CD4-positive, alpha-beta T cell treated with Interleukin-10 for 1 hour (primary cell): ENCODE measurements around the gene NAT10.

Experiments
- DNase-seq: peaks from one replicate; pipeline ENCODE4 v3.0.0-alpha.2; 2020

Gene NAT10

DNA sequence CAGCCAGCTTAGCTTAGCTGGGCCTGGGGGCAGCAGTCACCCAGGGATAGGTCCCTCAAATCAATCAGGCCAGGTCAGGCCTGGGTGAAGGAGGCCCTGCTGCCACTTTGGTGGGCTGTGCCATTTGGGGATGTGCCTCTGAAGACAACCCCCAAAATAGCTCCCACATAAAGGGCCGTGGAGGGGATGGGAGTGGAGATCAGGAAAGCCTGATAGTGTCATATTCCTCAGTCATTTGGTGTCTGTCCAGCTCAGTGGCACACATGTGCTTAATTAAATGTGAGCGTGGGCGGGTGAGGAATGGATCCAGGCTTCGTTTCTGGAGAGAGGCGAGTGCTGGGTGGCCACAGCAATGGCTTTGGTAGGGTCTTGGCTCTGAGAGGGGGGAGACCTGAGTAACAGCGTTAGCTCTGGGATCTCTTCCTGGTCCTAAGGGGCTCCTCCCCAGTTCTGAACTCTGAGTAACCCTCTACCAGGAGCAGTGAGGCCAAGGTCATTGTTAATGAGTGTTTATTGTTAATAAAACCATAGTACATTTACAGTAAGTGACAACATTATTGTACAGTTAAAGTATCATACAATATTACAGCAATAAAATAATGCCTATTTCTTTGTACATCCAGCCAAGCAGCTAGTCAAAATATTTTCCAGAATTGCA lies 45.2 kb downstream of the NAT10 start:
- DNase-seq, result no peak

DNA sequence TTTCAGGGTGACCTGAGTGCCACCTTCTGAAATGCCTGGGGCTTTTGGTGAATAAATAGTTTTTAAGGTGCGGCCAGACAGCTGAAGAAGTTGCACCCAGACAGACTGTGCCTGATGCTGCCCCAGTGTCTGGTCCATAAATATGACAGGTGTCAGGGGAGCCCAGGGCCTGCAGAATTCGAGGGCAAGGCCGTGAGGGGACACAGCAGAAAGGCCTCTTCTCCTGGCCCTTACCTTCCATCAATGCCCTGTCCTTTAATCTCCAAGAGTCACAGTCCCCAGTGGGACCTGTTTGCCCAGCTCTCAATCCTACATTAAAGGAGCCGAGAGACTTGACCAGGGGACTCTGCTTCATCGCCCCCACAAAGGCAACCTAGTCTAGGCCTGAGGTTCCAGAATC lies 45.7 kb downstream of the NAT10 start:
- DNase-seq, result no peak

DNA sequence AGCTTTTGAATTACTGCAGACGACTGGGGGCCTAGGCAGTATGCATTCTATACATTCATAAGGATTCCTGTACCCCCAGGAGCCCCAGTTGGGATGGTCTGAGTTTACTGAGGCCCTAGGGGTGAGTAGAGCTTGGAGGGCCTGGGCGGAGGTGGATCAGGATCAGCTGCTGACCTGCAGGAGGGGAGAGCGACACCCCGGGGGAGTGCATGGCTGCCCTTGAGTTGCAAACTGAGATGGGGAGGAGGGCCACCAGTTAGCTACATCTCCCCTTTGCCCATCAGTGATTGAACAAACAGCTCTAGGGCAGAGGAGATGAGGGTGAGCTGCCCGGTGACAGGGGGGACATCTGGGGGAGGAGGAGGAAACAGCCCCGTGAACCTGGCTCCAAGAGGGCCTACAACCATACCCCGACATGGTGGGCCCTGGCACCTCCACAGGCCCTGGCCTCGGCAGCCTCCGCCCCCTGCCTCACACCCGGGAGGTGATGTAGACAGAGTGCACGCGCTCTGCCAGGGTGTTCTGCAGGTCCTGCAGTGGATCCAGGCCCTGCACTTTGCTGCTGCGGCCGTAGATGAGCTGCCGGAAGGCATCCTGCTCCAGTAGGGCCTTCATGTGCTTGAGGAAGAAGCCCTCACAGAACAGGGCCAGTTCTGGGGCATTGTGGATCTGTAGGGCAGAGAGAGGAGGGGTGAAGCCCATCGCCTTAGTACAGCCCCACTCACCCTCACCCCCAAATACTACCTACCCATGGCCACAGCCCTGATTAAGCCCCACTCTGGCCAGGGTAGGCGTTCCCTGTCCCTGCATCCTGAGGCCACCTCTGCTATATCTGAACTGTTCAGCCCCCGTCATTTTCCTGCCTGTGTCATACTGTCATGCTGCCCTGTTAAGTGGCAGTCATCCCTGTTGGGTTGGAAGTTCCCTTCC lies 46.8 kb downstream of the NAT10 start:
- no peak for DNase-seq

DNA sequence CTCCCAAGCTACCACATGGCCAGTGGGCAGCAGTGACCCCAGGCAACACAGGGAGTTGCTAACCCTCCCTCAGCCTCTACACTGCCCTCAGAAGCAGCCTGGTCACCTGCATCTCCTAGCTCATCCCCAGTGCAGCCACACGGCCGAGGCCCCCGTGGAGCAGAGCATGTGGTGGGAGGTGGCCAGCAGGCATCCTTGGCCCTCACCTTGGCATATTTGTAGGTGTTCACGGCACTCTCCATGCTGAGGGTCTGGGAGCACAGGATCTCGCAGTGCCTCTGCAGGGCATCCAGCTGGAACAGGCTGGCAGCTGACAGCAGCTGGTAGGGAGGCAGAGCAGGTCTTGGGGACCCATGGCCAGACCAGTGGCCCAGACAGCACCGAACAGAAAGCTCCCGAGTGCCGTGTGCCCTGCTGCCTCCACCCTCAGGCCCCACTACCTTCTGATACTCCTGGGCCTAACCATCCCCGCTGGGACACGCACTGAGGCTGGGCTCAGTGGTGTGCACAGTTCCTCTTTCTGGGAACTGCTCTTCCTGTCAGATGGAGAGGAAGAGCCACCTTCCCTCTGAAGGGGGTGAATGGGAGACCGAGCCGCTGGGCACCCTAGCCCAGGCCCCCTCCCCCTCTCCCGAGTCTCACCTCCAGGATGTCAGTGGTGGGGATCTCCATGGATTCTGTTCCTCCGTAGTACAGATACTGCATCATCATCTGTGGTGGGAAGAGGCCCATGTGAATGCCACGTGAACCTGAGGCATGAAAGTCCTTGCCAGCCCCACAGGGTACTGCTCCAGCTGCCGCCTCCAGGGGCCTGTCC lies 48.8 kb downstream of the NAT10 start:
- peak; percentile 7 for DNase-seq

DNA sequence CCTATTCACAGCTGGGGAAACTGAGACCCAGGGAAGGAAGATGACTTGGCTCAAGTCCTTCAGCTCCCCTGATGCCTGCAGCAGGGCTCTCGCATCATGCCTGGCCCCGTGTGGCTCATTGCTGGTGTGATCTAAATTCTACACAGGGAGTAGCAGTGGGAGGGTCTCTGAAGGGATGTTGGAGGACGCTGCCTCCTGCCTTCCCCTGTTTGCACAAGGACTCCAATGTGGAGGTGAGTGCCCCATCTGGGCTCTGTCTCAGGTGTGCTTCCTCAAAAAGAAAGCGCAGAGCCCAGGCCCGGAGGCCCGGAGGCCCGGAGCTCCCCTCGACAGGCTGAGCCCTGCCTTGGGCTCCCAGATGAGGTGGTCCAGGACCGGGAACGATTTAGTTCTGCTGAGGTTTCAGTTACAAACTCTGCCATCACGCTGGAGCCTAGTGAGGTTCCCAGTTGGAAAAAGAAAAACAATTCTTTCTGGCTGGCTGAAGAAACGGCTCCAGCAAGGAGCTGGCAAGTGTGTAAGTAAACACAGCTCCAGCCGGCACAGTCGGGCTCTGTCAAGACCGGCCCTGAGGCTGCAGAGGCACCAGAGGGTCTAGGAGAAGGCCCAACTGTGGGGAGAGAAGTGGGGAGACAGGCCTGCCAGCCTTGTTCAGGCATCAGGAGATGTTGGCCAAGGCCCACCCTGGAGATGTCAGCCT lies 49.8 kb downstream of the NAT10 start:
- DNase-seq, result no peak

DNA sequence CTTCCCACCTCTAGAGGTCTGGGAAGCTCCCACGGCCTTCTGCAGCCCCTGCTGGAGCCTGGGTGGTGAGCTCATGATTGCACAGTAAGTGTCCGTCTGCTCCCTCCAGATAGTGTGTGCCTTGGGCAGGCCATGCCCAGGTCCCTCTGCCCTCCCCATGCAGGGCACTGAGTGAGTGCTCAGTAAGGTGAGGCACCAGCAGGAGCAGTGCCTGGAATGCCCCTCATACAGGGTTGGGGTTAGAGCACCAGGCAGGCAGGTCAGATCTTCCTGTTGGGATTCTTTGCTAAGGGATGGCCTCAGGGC lies 50.3 kb downstream of the NAT10 start:
- no peak for DNase-seq

DNA sequence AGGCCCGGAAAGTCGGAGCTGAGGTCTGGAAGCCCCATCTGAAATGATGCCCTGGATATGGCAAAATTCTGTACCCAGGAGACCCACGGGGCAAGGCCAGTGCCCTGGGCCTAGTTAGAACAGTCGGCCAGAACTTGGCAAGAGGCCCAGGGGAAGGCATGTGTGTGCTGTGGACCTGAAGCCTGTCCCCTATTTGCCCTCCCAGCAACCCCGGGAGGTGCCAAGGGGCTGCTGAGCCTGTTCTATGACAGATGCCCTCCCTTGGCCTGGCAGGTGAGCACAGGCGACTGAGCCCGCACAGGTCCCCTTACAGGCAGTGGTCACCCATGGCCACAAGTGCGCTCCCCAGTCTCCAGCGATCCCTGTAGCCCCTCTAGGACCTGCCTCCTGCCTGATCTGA lies 51.7 kb downstream of the NAT10 start:
- DNase-seq, result no peak

DNA sequence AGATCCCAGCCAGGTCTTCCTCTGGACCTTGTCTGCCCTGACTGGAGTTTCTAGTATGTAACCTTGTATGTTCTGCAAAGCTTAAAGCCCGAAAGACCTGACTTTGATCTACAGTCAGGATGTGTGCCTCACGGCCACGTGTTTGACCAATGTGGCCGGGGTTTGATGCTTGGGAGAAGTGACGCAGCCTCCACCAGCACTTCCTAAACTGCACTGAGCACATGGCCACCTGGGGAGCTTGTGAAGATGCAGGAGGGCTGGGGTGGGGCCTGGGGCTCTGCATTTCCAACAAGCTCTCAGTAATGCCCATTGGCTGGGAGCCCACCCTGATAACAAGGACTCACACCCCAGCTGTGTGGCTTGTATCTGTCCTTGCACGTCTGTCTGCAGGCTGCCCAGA lies 53.2 kb downstream of the NAT10 start:
- no peak for DNase-seq

DNA sequence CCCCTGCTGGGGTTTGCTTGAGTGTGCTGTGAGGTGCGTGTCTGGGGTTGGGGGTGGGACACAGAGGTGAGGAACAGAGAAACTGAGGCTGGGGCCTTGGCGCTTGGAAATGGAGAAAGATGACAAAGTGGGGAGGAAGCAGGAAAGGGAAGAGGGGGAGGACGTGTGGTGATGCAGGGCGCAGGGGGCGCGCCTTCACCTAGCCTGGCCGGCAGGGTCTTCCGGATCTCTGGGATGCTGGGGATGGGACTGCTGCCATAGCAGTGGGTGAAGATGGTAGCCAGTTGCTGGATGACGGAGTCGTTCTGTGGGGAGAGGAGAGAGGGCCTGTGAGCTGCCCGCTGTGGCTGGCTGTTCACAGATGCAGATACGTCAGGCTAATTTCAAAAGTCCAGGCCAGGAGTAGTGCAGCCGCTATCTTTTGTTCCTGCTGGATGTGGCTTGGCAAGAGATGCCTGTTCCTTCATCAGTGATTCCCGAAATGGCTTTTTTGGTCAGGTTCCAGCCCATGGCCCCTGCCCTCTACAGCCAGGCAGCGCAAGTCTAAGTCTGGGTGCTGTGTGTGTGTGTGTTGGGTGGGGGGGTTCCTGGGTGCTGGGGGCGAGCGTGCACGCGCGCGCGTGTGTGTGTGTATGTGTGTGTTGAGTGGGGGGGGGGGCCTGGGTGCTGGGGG lies 54.8 kb downstream of the NAT10 start:
- DNase-seq, result no peak

DNA sequence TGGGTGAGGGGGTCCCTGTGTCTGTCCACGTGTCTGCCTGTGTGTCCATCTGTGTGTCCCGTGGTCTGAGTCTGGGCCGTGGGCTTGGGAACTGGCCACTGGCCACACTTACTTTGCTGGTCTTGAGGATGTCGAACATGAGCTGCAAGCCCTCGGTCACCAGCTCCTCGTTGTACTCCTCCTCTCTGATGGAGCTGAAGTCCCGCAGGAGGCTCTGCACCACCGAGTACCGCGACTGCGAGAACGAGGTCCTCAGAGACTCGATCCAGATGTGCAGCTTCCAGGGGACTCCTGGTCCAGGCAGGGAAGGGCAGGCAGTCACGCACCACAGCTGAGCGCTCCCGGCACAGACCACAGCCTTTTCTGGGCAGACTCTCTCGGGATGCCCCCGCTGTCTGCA lies 55.4 kb downstream of the NAT10 start:
- DNase-seq, result no peak

DNA sequence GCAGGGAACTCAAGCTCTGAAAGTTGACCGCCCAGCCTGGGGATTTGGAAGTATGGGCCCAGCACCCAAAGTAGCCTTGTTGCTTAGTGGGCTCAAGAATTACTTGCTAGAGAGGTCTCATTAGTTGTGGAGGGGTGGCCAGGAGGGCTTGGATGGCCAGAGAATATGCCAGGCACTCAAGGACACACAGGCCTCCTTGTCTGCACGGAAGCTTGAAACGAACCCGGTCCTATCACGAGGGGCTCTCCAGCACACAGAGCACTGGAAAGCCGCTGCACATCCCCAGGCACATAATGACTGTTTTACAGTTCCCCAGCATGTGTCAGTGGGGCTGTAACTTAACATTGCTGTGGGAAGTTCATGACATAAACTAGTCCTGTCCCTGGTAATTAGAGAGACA lies 55.9 kb downstream of the NAT10 start:
- DNase-seq, result no peak

DNA sequence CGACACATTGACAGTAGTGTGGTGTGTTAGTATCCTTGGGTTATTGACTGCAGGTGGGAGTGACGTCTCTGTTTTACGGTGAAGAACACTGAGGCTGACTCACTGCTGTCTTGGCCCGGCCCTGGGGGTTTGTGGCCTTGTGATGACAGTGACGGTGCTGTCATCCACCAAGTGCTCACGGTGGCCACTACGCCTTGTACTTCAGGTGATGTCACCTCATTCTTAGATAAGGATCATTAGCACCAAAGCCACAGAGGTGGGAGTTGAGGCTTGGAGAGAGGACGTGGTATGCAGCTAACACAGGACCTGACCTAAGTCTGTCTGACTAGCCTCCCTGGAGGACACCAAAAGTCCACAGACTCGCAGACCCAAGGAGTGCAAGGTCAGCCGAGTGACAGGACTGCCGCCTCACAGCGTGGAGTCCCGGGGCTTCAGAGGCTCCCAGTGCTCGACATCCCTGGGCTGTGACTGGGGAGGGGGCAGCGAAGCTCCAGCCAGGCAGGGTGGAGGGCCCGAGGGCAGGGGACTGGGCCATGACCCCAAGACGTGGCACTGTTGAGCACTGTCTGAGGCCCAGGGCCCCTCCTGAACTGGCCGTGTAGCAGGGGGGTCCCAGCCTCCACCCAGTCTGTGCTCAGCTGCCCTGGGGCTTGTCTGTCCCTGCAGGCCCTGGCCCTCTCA lies 56.5 kb downstream of the NAT10 start:
- DNase-seq, result no peak

DNA sequence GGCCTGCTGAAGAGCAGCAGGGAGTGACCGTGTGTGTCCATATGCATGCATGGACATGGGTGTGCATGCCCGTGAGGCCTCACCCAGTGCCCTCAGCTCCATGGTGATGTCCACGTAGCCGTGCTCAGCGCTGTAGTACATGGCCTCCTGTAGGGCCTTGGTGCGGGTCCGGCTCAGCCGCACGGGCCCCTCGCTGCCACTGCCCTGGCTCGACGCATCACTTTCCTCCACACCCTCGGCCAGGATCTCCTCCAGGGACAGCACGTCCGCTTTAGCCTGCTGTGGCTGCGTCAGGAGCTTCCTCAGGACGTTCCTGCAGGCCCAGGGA lies 57.0 kb downstream of the NAT10 start:
- DNase-seq, result no peak

DNA sequence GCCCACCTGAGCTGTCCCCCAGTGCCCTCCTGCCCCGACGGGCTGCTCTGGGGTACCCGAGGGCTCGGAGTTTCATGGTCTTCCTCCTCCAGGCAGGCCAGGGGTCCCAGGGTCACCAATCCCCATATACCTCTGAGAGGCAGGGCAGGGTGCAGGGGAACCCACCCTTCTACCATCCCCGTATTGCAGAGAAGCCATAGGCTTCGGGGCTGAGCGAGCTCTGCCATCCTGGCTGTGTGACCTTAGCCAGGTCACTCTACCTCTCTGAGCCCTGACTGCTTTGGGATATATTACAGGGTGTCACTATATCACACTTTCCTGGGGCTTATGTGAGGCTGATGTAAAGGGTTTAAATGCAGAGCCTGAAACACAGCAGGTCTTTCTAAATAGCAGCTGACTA lies 57.4 kb downstream of the NAT10 start:
- no peak for DNase-seq

DNA sequence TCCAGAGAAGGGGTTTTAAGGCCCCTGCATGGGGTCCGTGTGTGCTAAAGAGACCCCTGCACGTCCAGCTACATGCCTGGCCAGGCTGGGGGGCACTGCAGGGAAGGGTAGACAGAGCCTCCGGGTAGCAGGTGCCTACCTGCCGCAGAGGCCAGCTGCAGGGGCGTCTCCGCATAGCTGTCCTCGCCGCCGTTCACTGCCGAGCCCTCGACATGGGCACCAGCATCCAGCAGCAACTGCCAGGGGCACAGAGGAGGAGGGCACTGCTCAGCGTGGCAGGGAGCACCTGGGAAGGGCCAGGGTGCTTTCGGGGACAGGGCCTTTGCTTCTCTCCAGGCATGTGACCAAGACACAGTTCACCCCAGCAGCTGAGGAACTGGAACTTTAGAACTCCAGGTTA lies 59.7 kb downstream of the NAT10 start:
- DNase-seq, result no peak

DNA sequence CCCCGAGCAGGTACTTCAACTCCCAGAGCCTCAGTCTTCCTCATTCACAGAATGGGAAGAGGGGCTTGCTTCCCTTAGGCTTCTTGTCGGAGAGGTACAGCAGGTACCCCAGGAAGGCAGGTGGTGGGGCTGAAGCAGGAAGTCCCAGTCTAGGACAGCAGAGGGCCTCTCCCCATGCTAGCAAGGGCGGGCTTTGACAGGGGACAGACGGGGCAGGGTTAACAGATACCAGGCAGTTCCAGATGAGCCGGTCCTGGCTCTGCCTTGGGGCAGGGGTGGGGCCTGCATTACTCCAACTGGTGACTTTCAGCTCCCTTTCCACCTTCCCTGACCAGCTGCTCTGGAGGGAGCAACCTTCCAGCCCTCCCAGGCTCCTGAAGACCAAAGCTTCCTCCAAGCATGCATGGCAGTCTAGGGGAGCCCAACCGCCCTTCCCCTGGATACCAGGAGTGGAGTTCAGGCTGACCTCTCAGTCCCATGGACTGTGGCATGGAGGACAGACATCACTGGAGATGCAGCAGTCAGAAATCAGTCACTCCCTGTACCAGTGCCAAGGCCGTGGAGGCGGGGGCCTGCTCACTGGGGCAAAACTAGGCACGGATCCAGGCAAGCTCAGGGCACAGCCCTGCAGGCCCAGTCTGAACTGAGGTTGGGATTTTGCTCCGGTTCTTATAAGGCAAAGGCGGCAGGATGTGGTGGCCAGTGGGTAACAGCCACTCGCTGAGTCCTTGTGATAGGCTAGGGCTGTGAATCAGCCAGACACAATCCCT lies 60.5 kb downstream of the NAT10 start:
- DNase-seq, result no peak

DNA sequence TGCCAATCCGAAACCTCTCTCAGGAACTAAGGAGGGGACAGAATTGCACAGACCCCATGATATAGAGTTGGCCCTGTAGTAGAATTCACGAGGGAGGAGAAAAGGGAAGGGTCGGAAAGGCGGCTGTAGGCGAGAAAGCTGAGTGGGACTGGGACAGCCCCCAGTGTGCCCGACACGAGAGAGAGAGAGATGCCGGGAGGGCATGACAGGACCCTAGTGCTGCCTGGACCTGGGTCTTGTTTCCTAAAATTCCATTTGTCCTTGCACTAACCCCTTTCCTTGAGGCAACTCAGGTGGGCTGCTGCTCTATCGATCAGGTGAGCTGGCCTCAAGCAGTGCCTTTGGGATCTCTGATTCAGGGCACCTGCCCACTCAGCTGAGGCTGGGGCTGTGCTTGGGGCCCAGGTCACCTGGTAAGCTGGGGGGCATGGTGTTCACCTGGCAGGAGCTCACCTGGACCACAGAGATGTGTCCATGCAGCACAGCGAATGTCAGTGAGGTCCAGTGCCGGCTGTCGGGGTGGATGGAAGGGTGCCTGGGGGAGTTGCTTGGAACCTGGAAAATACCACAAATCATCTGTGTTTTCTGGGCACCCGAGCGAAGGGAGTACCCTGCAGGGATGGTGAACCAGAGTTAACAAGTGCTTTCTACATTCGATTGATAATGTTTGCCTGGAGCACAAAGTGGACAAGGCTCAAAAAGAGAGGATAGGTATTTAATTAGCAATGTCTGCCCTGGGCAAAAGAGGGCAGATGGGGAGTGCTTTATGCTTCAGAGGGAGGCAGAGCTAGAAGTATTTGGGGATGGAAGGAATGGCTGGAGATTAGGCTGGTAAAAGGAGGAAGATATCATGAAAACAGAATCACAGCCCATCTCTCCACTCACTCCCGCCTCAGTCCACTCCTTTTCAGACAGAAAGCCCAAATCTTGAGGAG lies 61.6 kb downstream of the NAT10 start:
- no peak for DNase-seq

DNA sequence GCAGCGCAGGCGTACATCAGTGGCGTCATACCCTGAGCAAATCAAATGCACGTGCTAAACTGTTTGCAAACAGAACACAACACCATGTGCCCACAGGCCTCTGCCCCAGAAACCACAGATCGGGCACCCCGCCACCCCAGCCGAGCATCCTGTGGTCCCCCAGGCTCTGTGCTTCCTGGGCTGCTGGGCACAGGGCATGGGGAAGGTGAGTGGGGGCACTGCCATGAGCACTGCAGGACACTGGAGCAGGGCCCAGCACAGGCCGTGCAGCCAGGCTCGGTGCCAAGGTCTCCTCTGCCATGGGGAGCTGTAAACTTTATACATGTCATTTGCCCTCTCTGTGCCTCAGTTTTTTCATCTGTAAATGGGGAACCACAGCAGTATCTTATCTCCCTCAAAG lies 62.5 kb downstream of the NAT10 start:
- no peak for DNase-seq

DNA sequence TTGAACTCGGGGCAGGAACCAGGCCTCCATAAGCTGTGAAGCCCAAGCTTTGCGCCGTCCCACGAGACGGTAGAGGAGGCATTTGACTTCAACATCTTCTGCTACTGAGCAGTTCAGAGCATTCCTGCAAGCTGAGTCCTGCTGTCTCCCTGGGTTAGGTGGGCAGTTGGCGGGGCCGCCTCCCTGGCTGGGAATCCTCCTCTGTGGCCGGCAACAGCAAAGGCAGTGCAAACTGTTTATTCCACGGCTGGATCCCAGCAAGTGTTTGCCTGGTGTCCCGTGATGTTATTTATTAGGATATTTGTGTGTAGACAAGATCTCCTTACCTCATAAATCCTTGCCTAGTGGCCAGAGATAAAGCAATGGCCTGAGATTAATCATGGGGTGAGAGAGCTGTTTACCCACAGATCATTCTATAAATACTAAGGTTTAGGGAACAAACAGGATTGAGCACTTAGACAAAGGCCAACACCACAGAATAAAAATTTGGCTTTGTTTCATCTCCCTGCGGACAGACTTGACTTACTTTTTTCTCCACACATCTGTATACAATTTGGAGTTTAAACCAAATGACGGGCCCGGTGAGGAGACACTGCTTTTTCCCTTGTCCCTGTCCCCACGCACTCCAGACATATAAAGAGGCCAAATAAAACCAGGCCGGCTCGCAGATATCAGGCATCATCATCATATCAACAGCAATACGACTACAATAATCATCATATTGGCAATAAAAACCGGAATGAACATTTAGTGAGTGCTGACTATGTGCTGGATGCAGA lies 63.4 kb downstream of the NAT10 start:
- no peak for DNase-seq
